Activated CD8-positive, alpha-beta memory T cell treated with anti-CD3 and anti-CD28 coated beads for 24 hours (primary cell): ENCODE data around the gene SPA17.

Experiments used
- DNase-seq: peaks from one replicate; pipeline ENCODE4 v3.0.0-alpha.2; 2020

SPA17 gene

DNA sequence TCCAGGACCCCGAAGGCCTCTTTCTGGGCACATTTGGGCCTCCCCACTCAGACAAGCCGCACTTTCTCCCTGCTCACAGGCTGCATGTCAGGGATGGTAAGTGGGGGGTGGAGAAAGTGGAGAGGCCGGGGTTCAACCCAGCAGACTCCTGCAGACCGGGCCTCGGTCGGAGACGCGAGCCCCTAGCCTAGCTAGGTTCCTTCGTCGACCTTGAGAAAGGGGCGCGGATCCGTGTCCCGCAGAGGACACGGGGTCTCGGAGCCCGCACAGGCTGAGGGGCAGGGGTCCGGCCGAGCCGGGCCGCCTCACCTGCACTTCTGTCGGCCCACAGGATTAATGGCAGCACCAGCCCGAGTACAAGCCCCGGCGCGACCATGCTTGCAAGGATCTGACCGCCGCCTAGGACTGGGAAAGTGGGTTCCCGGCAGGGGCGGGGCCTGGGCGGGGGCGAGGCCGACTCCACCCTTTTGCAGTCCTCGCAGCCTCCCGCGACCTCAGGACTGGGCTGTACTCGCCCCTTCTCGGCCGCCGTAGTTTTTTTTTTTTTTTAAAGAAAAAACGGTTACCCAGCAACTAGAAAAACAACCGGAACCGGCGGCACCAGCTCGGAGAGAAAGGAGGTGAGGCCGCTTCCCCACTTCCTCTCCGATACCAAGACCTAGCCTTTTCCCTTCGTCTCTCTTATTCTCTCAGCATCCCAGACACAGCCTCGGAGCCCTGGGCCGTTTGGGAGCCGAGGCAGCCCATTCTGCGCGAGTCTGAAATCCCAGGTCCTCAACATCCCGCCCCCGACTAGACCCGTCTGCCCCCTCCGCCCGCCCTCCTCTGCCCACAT, at the start of gene SPA17, which contains the start of gene SIAE:
TSS of gene SPA17 (plus strand) at position 572 of the 835 bp plus-strand sequence. CDS start 1,361 bp downstream, outside the sequence.
TSS of gene SIAE (minus strand) at position 407 of the 835 bp plus-strand sequence. CDS start at position 376, 31 bp downstream.
- DNase-seq, result peak; percentile 92

DNA sequence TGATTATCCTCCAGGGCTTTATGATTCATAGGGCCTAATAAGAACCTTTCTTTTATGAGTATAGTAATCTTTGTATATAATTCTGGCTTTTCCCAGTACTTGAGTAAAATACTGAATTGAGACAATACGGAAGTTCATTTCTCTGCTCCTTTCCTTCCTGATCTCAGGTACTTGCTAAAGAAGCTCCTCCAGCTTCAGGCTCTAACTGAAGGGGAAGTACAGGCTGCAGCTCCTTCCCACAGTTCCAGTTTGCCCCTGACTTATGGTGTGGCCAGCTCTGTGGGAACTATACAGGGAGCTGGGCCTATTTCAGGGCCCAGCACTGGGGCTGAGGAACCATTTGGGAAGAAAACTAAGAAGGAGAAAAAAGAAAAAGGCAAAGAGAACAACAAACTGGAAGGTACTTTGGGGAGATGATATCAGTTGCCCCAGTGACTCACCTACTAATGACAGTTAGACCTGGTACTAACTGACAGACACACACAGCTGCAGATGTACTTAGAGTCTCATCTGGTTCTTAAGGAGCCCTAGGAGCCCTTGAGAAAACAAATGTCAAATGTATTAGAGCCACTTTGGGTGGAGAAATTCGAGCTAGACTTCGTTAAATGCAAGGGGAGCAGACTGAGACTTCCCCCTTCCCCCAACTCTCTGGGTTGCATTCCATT, 48.1 kb upstream of the SPA17 start:
- no peak for DNase-seq

DNA sequence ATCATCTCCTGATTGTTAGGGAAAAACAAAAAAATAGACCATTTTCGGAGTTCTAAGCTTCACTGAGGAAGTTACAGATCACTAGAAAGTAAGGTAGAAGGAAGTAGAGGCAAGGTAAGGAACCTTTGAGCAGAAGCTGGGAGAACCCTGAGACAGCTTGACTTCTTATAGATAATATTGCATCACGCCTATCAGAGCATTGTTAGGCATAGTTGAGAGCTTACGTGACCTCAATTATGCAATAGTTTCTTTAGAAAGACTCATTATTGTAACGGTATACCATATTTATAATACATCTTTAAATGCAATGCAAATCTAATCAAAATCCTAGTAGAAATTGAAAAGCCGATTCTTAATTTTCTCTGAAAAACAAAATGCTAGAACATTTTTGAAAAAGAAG, 46.2 kb upstream of the SPA17 start:
- no peak for DNase-seq

DNA sequence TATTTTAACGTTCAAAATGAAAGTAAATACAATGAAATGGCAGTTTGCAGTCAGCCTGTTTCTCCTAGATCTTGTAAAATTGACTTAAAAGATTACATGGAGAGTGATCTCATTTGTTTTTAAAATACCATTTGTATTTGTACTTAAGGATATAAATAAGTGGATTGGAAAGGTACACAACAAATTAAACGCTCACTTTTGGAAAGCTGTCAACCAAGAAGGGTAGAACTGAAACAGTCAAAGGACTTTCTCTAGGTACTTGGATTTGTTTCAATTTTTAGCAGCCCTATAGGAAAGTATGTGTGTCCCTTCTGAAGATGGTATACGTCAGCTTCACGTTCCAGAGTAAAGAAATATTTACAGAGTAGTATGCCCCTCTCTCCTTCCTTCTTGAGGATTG, 43.7 kb upstream of the SPA17 start:
- DNase-seq, result no peak

DNA sequence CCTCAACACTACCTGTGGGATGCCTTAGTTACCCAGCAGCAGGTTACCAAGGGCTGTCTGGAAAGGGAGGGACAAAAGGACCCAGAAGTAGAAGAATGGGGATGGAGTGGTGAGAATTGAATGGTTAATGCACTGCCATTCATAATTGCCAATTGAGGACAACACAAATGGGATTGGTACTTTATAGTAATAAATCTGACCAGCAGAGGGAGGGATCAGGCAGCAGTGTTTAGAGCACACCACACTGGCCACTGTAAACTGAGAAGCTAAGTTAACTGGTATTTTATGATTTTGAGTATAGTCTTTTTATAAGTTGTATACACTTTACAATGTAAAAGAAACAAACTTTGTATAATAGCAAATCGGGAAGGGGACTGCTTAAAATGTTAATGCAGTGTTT, 40.3 kb upstream of the SPA17 start:
- DNase-seq, result no peak

DNA sequence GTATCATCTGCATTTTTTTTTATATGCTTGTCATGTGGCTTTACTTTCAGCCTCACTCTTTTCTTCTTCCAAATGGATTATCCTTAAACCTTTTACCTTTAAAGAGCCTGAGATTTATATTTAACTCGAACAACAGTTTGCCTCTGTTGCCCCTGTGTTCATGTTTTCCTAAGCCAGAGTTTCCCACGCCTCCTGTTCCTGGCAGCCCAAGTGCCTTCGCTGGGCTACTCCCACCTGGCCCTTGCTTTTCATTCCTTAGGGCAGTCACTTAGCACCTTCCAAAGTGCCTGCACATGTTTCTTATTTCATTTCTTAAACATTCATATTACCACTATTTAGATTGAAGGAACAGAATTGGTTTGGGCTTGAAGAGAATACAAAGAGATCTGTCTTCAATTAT, 37.8 kb upstream of the SPA17 start:
- DNase-seq, result no peak

DNA sequence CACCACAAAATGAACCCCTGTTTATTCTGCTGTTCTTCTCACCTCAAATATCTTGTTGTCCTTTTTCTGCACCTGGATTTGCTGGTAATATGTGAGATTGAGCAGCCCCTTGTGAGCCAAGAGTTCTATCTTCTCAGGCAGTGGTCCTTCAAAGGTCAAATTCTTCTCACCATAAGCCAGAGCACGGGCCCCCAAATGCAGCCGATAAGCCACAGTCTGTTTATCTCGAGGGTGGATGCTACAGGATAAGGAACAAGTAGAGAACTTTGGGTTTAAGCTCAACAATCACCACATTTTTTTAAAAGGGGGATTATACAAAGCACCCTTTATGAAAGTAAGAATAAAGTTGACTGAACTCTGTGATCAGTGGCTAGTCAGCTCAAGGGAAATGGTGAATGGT, 35.2 kb upstream of the SPA17 start:
- no peak for DNase-seq

DNA sequence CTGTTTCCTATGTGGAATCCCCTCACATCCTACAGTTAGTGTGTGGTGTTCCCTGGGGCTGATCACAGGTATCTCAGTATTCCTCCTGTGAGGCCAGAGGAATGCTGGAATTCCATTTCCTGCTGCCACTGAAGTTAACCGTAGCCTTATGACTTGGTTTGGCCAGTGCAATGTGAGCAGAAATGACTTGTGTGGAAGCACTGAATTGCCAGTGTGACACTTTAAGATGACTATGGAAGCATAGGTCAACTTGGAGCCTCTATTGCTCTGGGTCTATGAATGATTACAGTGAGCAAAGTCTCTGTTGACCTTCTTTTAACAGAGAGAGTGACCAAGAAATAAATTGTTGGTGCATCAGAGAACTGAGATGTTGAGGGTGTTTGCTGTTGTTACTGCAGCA, 34.5 kb upstream of the SPA17 start:
- DNase-seq, result no peak

DNA sequence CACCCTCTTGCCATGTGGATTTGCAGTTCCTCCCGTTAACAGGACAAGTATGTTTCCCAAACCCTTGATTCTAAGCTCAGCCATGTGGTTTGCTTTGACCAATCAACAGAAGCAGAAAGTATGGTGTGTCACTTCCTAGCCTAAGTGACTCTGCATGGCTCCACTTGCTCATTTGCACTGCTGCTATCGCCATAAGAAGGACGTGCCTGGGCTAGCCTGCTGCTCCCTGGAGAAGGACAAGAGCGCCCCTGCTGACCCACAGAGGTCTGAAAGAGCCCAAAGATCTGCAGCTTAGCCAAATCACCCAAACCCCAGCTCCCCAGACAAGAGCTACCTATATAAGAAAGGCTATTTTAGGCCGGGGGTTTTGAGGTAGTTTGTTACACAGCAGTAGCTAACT, 33.0 kb upstream of the SPA17 start:
- DNase-seq, result no peak

DNA sequence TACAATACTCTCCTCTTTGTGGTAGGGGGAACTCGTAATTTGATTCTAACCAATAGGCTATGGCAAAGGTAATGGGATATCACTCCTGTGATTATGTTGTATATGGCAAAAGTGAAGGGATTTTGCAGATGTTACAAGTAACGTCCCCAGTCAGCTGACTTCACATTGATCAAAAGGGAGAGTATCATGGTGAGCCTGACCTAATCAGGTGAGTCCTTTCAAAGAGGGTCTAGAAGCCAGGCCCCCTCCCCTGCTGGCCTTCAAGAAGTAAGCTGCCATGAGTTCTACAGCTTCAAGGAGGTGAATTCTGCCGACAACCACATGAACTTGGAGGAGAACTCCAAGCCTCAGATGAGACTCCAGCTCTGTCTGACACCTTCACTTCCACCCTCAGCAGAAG, 31.1 kb upstream of the SPA17 start:
- no peak for DNase-seq

DNA sequence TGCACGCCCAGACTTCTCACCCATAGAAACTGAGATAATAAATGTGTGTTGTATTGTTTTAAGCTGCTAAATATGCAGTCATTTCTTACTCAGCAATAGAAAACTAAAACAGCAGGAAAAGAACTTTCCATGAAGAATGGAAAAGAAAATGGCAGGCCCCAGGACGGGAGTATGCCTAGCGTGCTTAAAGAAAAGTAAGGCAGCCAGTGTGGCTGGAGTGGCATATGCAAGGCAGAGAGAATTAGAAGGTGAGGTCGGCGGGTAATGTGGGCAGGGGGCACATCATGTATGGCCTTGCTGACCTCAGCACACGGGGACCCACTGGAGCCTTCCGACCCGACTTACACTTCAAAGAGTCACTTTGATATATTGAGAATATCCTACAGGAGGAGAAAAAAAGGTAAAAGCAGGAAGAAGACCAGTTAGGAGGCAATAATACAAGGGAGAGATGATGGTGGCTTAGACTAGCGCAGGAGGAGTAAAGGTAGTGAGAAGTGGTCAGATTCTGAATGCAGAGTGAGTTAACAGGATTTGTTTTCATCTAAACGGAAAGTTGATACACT, 30.6 kb upstream of the SPA17 start:
- DNase-seq, result no peak

DNA sequence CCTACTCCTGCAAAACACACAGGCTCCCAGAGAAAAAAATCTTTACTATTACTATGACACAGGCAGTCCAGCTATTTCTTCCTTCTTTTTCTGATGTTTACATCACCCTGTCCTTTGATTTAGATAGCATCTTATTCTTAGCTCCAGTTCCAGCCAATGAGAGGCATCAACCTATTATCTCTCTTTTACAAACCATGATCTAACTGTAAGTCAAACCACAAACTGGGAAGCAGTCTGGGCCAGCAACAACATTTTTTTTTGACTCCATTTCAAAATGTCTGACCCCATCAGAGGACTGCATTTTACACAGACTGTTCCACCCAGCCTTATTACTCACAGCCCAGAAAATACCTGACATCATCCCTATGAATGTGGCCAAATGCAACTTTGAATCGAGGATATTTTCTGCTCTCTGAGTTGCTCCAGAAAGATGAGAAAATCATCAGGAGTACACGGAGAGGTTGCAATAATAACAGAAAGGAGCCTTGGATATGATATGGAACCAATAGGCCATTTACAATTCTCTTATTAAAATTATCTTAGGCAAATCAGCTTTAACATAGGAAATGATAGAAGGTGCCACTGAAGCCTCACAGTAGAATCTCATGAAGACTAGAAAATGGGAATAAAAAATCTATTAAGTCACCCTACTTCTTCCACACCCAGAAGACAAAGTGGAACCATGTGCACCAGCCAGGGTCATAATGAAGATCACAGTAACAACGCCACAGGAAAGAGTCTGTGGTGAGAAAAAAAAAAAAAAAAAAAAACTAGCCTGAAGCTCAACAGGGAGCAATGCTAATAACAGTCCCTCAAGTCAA, 29.9 kb upstream of the SPA17 start:
- no peak for DNase-seq

DNA sequence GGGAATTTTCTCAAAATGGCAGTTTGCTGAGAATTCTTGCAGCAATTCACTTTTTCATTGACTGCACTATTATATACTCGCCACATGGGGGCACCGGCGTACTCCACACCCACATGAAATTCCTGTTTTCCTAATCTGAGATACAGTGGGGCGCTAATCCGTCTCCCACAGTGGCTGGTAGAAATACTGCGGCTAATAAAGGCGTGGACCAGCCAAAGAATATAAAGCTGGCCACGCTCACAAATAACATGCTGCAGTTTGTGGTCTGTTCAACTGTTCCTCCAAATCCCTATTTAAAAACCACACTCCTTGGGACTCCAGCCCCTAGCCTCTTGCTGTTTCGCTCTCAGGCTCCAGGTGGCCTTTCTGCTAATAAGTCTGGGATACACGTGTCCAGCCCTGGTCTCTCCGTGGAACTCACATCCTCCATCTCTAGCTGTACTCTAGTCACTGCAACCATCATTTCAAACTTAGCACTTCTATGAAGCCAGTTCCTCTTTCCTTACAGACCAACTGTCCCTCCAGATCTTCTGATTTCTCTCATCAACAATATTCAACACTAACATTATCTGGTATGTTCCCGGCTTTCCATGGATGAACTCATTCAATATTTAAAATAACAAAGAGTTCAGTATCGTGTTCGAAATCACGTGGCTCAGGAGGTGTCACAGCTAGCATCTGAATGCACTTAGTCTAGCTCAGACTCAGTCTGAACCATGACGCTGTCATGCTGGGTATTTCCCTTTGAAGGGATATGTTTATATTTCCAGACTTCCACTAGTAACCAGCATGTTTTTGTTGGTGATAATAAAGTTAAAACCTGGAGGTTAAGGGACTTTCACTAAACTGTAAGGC, 29.1 kb upstream of the SPA17 start:
- peak; percentile 60 for DNase-seq

DNA sequence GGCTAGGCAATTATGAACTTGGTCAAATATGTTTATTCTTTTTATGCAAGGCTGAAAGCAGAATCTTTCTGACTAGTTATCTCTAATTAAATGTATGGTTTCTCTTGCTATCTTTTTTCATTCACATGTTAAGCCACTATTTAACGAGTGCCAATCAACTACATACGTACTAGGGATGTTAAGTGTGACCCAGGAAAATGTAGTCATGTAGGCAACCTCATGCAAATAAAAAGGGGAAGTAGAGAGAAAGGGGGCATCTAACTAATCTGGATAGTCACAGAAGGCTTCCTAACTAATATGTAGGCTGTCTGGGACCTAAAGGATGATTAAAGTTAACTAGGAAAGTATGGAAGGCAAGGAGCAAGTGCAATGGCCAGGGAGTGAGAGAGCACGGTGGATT, 27.6 kb upstream of the SPA17 start:
- DNase-seq, result no peak

DNA sequence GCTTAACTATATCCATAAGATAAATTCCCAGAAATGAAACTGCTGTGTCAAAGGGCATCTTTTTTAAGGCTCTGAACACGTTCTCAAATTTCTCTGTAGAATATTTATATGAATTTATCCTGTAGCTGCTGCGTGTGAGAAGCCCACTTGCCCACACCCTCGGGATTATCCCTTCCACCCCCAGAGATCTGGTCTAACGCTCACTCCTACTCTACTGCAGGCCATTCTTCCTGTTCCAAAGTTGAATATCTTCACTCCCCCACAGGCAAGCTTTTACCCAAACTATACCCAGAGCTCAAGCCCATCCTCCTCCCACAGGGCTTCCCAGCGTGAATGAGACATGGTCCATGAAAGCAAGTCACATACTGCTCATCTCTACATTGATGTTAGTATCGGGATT, 25.1 kb upstream of the SPA17 start:
- DNase-seq, result no peak

DNA sequence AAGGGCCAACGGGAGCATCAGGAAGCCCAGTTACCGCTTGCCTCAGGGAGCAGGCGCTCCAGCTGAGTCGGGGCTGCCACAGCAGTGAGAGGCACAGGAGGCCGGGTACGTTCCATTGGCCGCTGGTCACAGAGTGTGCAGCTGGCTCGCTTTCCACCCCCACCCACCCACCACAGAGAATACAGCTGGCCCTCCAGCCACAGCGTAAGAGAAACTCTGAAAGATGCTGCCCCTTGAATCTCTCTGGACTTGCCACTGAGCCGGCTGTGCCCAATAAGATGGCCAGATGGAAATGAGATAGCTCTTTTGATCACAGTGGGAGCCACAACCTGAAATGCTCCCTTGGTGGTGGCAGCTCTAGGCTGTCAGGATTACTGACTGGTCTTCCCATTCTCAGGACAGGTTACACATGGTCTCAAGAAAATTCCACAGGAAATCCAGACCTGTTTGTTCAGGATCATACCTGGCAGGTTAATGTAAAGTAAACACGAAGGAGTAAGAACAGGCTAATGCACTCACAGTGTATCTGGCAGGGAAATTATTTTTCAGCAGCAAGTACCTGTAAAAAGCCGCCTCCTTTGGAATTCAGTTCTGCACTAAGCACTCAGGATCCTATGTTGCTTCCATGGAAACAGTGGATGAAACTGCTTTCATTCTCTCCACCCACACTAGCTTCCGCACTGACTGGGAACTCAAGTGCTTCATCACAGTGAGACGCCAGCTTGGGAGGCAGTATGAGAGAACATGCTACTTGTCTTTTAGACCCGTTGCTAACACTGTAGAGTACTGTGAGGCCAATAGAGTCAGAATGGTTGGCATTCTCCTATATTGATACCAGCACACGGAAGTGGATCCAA, 16.7 kb upstream of the SPA17 start:
- DNase-seq, result no peak

DNA sequence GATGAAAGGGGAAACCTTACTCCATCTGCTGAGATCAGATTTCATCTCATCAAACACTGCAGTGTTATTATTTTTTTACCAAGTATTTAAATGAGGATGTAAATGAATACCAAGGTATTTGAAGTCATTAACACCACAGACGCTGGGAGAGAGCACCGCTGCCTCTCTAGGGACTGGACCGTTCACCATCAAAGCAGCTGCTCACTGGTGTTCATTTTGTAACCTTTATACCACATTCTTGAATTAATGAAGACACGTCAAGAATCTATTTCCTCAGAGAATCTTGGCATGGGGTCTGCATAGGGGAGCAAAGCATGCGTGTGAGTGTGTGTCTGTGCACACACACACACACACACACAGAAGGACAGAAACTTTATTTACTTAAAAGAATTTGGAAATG, 15.8 kb upstream of the SPA17 start:
- DNase-seq, result no peak

DNA sequence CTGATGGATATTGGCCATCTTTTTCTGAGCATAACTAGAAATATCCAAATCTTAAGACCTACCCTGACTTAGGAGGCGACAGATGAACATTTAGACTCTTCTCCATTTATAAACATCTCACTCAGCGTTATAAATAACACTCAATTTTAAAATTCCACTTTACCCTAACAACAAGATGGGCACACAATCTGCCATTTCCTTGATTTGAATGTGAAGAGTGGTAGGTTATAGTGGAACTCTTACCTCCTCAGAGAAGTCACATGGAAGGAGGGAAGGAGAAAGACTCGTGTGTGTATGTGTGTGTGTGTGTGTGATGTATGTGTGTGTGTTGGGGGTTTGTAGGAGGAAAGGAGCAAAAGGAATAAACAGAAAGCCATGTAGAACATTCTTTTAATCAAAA, 15.2 kb upstream of the SPA17 start:
- no peak for DNase-seq

DNA sequence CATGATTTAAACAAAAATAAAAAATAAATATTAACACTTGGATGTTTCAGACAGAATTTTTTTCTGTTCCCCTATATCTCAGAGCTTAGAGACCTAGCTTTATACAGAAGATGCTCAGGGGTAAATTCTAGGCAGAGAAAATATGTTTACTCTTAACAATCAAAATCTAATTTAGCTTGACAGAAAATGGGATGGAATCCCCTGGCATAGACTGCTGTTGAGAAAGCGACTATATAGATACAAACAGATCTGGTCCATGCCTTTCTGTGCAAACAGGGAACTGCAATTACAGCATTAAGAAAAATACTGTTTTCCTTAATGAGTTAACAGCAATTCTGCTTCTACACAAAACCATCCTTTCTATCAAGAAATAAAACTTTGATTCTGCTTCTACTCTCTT, 14.7 kb upstream of the SPA17 start:
- DNase-seq, result no peak

DNA sequence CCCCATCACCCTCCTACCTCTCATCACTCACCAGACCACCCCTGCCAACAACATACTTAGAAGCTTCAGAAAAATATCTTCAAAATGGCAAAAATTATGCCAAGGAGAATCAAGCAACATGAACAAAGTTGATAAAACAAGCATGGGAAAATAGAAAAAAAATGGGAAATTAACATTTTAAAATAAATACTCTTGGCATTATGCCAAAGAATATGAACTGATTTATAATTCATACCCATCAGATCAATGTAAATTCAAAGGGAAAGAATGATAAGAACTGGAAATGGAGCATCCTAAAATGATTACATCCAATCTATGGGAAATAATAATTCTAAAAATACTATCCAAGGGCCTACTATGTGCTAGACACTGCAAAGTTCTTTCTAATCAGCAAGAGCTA, 12.2 kb upstream of the SPA17 start:
- DNase-seq, result no peak

DNA sequence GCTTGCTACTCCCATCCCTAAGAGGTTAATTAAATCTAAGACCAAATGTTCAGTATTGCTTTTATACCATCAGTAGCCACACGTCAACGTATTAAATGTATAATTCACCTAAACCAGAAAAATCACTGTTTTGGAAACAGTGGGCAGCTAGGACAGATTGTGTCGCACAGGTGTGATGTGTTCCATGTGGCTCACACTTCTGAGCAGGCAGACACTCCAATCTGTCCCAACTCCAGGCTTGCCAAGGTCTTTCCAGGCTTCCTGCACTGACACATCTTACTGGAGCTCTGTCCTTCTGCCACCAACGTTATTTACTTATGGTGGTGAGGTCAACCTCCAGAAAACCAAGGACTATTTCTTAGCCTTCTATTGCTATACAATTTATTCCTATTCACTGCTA, 11.6 kb upstream of the SPA17 start:
- no peak for DNase-seq
